GM18867 (cell line): ENCODE results near the gene KRTAP20-3.

Experiments used
- ATAC-seq: cut with Tn5 transposase; IDR thresholded peaks from one replicate; pipeline ENCODE4 v1.9.1; 2021; ENCODE audit warnings: mild to moderate bottlenecking, moderate library complexity; ENCODE audit not compliant: unreplicated experiment

KRTAP20-3 gene

GRCh38 chr21:30642564-30642963 lies at the start of gene KRTAP20-3:
KRTAP20-3 (plus strand) TSS chr21:30642864.
- ATAC-seq: no peak

DNA sequence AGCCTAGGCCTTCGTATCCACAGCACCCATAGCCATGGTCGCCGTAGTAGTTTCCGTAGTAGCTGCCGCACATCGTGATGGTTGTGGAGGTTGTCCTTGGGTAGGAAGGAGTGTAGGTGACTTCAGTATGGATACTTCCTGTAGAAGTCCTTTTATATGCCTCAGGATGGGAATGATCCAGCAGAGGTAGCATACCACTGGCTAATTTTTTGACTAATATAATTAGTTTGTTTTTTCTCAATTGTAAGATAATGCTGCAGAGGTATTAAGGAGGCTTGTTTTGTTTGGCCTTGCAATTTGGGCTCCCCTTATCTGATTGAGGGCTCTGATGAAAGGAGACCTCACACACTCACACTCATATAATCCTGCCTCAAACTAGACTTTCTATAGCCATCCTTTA lies 43.9 kb upstream of the KRTAP20-3 start, which contains the start of gene KRTAP6-2:
TSS of gene KRTAP6-2 (minus strand) at position 101 of the 400 bp plus-strand sequence. CDS start at position 73, 28 bp downstream.
- ATAC-seq: no peak

DNA sequence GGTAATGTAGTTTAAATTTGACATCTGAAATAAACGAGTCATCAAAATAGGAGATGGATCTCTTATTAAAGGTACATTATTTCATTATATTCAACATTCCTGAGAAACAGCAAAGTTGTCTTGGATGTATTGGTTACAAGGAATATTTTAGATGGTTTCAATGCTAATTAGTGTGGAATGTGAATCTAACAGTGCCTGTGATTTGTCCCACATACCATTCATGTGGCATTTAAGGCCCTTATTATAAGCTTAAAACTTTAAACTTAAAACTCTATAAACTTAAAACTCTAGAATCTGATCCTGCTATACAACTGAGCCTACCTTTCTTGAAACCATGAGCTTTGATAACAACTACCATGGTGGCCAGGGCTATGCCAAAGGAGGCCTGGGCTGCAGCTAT lies 41.9 kb upstream of the KRTAP20-3 start, which contains the start of gene KRTAP22-1:
TSS of gene KRTAP22-1 (plus strand) at position 301 of the 400 bp plus-strand sequence.
- no peak for ATAC-seq

GRCh38 chr21:30605968-30606367 lies 36.7 kb upstream of the KRTAP20-3 start:
- no peak for ATAC-seq

- ATAC-seq: no peak
These were observed 30.5 kb upstream of the KRTAP20-3 start for GRCh38 chr21:30612132-30612531.

DNA sequence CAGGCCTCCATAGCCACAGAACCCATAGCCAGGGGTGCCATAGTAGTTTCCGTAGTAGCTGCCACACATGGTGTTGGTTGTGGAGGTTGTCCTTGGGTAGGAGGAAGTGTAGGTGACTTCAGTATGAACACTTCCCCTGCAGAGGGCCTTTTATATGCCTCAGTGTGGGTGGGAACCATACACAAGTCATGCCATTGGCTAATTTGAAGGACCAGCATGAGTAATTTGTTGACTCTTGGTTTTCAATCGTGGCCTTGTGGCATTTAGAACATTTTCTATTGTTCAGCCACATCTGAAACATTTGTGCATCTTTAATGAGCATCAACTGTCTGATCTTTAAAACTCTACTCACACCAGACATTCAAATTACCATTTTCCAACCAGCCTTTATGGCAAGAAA lies 28.8 kb upstream of the KRTAP20-3 start, which contains the start of gene KRTAP6-1:
TSS of gene KRTAP6-1 (minus strand) at position 95 of the 400 bp plus-strand sequence. CDS start at position 69, 26 bp downstream.
- no peak for ATAC-seq

GRCh38 chr21:30615199-30615598 lies 27.5 kb upstream of the KRTAP20-3 start:
- no peak for ATAC-seq

DNA sequence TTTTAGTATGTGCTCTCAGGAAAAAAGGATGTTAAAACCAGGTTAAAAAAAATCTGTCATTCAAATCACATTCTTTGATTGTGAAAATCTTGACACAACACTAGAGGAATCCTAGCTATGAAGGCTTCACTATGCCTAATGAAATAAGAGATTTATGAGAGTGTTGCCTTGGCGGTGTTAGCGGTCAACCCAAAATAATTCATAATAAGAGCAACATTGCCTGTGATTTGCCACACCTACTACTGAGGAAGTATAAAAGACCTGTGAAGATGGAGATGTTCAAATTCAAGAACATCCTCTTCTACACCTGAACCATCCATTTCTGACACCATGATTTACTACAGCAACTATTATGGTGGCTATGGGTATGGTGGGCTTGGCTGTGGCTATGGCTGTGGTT lies 26.5 kb upstream of the KRTAP20-3 start, which contains the start of gene KRTAP20-1:
TSS of gene KRTAP20-1 (plus strand) at position 301 of the 400 bp plus-strand sequence. CDS start at position 331, 30 bp downstream.
- ATAC-seq: no peak

DNA sequence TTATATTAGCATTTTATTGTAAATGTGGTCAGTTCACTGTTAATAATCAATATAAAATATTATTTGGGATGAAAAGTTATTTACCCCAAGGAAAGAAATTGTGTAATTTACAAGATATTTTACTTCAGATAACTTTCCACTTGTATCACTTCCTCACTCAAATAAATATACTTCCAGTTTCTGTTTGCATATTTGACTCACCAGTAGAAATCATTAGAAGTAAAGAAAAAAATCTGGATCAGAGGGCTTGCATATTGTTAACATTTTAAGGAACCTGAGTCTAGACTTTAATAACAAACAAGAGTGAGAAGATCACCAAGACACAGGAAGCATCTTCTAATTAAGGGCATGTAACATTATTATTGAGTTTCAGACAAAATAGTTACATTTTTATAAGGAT lies 22.6 kb upstream of the KRTAP20-3 start:
- ATAC-seq: no peak

DNA sequence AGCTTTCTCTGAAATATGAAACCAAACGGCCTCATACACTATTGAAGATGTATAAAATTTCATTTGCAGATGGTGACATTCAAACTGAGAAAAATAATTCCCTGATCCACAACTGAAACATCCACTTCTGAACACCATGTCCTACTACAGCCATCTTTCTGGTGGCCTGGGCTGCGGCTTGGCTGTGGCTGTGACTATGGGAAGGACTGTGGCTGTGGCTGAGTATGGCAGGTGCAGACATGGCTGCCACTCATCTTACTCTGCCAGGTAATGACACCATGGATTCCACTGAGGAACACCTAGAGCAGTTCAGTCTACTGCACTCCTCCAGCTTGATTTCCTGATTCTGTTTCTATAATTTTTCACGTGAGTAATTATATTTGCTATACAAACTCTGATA lies 22.1 kb upstream of the KRTAP20-3 start, which contains the start of gene KRTAP20-4:
TSS of gene KRTAP20-4 (plus strand) at position 106 of the 400 bp plus-strand sequence.
- no peak for ATAC-seq

GRCh38 chr21:30623362-30623761 lies 19.3 kb upstream of the KRTAP20-3 start:
- ATAC-seq: no peak

DNA sequence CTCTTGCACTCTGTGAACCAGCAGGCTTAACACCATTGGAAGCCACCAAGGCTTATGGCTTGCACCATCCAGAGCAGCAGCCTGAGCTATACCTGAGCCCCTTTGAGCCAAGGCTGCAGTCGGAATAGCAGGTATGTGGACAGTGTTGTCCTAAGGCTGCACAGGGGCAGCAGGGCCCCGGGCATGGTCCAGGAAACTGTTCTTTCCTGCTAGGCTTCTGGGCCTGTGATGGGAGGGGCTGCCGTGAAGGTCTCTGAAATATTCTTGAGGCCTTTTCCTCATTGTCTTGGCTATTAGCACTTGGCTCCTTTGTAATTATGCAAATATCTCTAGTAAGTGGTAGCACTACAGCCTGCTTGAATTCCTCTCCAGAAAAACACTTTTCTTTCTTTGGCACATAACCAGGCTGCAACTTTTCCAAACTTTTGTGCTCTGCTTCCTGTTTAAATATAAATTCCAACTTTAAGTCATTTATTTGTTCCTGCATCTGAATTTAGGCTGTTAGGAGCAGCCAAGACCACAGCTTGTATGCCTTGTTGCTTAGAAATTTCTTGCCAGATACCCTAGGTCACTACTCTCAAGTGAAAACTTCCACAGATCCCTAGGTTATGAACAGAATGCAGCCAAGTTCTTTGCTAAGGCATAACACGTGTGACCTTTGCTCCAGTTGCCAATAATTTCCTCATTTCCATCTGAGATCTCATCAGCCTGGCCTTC lies 17.1 kb upstream of the KRTAP20-3 start:
- no peak for ATAC-seq

- ATAC-seq: no peak
These were observed 14.6 kb upstream of the KRTAP20-3 start for GRCh38 chr21:30628109-30628508.

- no peak for ATAC-seq
These were observed 13.5 kb upstream of the KRTAP20-3 start for GRCh38 chr21:30629200-30629599.

- no peak for ATAC-seq
These were observed 7.8 kb upstream of the KRTAP20-3 start, which contains the start of gene KRTAP20-2 for GRCh38 chr21:30634906-30635305. KRTAP20-2 (plus strand) TSS chr21:30635206; CDS start chr21:30635264, 58 bp downstream.

GRCh38 chr21:30638686-30639085 lies 4.0 kb upstream of the KRTAP20-3 start:
- no peak for ATAC-seq

DNA sequence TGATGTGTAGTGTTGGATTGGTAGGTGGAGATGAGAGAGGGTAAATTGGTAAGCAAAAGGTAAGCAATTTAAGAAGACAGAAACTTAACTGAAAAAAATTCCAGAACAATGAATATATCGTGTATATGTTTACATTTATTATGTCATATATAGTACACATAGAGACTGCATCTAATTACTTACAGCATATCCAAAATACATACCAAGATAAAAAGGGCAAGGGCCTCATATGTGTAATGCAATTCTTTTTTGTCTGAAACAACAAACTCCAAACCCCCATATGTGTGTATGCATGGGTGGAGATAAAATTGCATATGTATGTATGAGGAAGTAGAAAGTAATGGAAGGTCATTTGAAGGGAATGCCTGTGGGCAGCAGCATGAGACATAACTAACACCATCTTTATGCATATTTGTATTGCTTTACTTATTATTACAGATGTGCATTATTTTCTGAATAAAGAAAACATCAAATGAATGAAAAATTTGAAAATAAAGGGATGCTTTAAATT lies 4.3 kb downstream of the KRTAP20-3 start:
- no peak for ATAC-seq

- ATAC-seq: no peak
These were observed 10.2 kb downstream of the KRTAP20-3 start for GRCh38 chr21:30652891-30653290.

DNA sequence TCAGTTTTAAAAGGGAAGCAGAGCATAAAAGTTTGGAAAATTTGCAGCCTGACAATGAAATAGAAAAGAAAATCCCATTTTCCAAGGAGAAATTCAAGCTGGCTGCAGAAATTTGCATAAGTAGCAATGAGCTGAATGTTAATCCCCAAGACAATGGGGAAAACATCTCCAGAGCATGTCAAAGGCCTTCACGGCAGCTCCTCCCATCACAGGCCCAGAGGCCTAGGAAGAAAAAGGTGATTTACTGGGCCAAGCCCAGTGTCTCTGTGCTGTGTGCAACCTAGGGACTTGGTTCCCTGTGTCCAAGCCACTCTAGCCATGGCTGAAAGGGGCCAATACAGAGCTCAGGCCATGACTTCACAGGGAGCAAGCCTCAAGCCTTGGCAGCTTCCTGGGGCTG lies 26.1 kb downstream of the KRTAP20-3 start:
- no peak for ATAC-seq

DNA sequence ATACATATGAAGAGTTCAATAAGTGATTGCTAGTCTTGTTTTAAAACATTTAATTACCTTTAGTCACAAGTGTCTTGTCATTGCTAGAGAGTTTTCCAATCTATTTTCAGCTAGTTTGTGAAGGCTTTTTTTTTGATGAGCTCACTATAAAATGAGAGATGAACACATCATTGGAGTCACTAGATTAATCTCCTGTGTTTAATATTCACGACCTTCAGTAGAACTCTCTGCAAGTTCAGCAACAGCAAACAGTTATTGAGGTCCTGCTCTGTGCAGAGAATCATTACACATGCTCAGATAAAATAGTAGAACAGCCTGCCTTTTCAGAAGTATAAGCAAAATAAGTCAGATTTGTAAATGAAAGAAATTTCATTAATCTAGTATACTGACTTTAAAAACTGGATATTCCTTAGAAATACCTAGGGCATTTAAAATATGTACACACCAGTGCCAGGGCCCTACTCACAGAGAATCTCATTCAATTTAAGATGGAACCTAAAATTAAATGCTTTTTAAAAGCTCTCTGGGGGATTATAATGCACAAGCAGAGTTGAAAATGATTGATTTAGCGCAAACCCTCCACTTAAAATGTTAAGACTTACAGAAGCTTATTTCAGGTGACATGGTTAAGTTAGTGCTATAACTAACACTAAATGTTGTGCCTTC lies 30.5 kb downstream of the KRTAP20-3 start:
- ATAC-seq: no peak

- no peak for ATAC-seq
These were observed 31.6 kb downstream of the KRTAP20-3 start for GRCh38 chr21:30674312-30674711.
